Activated naive CD4-positive, alpha-beta T cell treated with anti-CD3 and anti-CD28 coated beads, Interleukin-2, amount 50 U/mL, for 72 hours (primary cell): ENCODE measurements around the gene APCDD1L. TPM values are rescaled to one million over a fixed set of nuclear protein-coding genes. Genes with fewer than 3 reads are reported as not detected.

Experiments used
- ATAC-seq, 2 donors: fragments of 150-1000 bp; cut with Tn5 transposase; 2 replicates each; pipeline ENCODE4 v1.10.0; 2021; ENCODE audit warnings: mild to moderate bottlenecking in 2 of 2, moderate library complexity in 2 of 2
- DNase-seq, 2 donors: peaks; one replicate each; pipeline ENCODE4 v3.0.0; 2021 to 2022; ENCODE audit warnings: low spot score in 2 of 2
- H3K27ac Mint-ChIP-seq, 2 donors: one replicate each; pipeline ENCODE4 v1.8.0; 2022; ENCODE audit warnings: mild to moderate bottlenecking in 2 of 2, mixed read lengths in 2 of 2
- H3K36me3 Mint-ChIP-seq, 2 donors: one replicate each; pipeline ENCODE4 v1.8.0; 2022; ENCODE audit warnings: mixed read lengths in 2 of 2
- H3K9me3 Mint-ChIP-seq, 2 donors: one replicate each; pipeline ENCODE4 v1.8.0; 2022; ENCODE audit warnings: mixed read lengths in 2 of 2
- total RNA-seq, 2 donors: library from RNA; stranded (reverse); gene quantifications; one replicate each; pipeline ENCODE4 v1.2.3, GENCODE V29; 2022

APCDD1L gene
- total RNA-seq, 2 donors from 2014 or later: not detected

GRCh38 chr20:58504566-58504965 is 10.6 kb downstream of the APCDD1L start:
- DNase-seq: no peak
- peaks cover 9 to 15% of the 10 kb centered on the region in 2 donors for H3K36me3 Mint-ChIP-seq
- peaks cover 14 to 29% of the 10 kb centered on the region in 2 donors for H3K9me3 Mint-ChIP-seq
- no peak overlapping the region for H3K27ac Mint-ChIP-seq
- no peak for ATAC-seq

- DNase-seq: no peak
- peaks cover 14 to 29% of the 10 kb centered on the region in 2 donors for H3K9me3 Mint-ChIP-seq
- H3K27ac Mint-ChIP-seq: no peak overlapping the region
Observed at GRCh38 chr20:58503668-58504067, 11.5 kb downstream of the APCDD1L start.

DNA sequence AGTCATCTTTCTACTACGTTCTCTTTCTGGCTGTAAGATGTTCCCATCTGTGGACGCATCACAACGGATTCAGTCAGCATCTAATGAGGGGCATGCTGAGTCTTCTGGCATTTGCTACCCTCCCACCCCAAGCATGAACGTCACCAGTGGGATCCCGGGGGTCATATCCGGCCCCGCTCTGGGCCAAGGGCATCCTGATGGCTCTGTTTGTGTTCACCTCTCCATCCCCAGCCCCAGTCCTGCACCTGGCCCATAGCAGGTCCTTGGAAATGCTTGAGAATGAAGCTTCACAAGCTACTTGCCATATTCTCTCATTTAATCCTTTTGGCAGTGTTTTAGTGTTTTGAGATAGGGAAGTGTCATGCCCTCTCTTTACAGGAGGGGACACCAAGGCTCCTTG is 14.9 kb downstream of the APCDD1L start:
- ATAC-seq (no peak), DNase-seq (no peak)
- peaks cover 5 to 9% of the 10 kb centered on the region in 2 donors for H3K36me3 Mint-ChIP-seq
- H3K27ac Mint-ChIP-seq: no peak overlapping the region
- H3K9me3 Mint-ChIP-seq: peaks cover 0 to 9% of the 10 kb centered on the region in 2 donors

More at GRCh38 chr20:58503668-58504067, 11.5 kb downstream of the APCDD1L start:
- no peak for ATAC-seq
- H3K36me3 Mint-ChIP-seq: peaks cover 9 to 15% of the 10 kb centered on the region in 2 donors

GRCh38 chr20:58498470-58499068 is 16.6 kb downstream of the APCDD1L start:
- H3K9me3 Mint-ChIP-seq: peaks cover 0 to 6% of the 10 kb centered on the region in 2 donors
- ATAC-seq (no peak), DNase-seq (no peak)
- H3K27ac Mint-ChIP-seq: no peak overlapping the region
- H3K36me3 Mint-ChIP-seq: peaks cover 0 to 1% of the 10 kb centered on the region in 2 donors

- ATAC-seq: no peak
- Mint-ChIP-seq H3K9me3 (peaks cover 0 to 2% of the 10 kb centered on the region in 2 donors), H3K36me3 (no peaks in the 10 kb centered on the region), H3K27ac (no peak overlapping the region)
- DNase-seq: no peak
Observed at GRCh38 chr20:58497724-58498469, 17.3 kb downstream of the APCDD1L start.

DNA sequence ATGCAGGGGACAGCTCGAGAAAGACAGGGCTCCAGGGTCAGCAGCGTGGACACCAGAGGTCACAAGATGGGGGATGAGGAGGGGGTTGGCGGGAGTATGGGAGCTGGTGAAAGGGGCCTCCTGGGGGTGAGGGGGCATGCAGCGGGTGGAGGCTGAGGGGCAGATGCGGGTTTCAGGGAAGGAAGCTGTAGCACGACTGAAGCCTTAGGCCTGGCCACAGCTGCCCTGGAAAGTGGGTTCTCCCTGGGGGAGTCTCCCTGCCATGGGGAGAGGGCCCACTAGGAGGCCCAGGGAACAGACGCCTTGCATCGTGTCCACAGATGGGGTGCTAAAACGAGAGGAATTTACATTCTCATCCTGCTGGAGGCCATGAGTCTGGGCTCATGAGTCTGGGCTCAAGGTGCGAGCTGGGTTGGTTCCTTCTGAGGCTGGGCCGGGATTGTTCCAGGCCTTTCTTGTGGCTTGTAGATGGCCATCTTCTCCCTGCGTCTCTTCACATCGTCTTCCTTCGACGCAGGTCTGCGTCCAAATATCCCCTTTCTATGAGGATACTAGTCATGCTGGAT is 18.0 kb downstream of the APCDD1L start:
- Mint-ChIP-seq H3K27ac (no peak overlapping the region), H3K36me3 (no peaks in the 10 kb centered on the region), H3K9me3 (no peaks in the 10 kb centered on the region)
- no peak for DNase-seq
- no peak for ATAC-seq

DNA sequence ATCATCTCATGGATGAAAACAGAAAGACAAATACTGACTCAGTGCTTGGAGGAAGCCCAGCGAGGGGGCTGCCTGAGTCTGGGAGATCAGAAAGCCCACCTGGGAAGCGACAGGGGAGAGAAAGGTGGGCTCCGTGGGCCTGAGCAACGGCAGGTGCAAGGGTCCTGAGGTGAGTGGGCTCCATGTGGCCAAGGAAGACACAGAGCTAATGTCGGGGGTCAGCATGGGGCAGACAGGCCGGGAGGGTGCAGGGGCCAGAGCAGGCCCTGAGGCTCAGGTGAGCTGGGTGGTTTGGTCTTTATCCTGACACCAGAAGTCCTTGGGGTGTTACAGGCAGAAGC is 18.8 kb downstream of the APCDD1L start:
- Mint-ChIP-seq H3K27ac (no peak overlapping the region), H3K36me3 (no peaks in the 10 kb centered on the region), H3K9me3 (no peaks in the 10 kb centered on the region)
- DNase-seq: no peak
- no peak for ATAC-seq

DNA sequence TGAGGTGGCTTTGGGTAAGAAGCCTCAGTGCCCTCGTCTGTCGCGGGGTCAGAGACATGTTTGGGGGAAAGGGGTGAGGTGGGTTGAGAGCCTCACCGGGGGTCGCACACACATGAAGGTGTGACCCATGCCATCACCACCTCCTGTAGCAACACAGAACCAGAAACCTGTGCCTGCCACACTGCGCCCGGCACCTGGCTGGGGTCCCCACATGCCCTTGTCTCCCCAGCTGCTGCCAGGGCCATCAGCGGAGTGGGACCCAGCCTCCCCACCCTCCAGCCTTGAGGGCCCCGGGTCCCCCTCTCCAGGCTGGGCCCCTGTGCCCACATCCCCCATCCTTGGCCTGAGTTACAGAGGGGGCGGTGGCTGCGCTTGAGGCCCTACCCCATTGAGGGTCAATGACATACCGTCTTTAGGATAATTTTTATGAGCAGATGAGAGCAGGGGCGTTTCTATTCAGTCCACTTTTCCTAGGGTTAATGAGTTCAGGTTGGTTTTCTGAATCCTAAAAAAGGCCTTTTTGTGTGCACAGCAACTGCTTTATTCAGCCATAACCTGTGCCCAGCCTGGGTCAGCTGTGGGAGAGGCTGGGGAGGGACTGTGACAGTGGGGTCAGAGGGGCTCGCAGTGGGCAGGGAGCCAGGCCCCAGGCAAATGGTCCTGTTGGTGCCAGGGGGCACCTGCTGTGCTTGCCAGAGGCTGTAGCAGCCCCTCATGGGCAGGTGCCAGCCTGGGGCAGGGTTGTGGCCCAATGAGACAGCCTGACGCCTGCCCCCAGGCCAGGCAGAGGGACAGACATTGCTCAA is 19.4 kb downstream of the APCDD1L start:
- ATAC-seq: no peak
- Mint-ChIP-seq H3K9me3 (no peaks in the 10 kb centered on the region), H3K36me3 (no peaks in the 10 kb centered on the region), H3K27ac (no peak overlapping the region)
- DNase-seq: no peak

GRCh38 chr20:58494923-58495622 is 20.1 kb downstream of the APCDD1L start:
- no peak overlapping the region for H3K27ac Mint-ChIP-seq
- ATAC-seq: no peak
- no peaks in the 10 kb centered on the region for H3K36me3 Mint-ChIP-seq
- no peaks in the 10 kb centered on the region for H3K9me3 Mint-ChIP-seq
- DNase-seq: no peak

GRCh38 chr20:58492795-58493524 is 22.2 kb downstream of the APCDD1L start:
- Mint-ChIP-seq H3K27ac (no peak overlapping the region), H3K9me3 (peaks cover 5 to 7% of the 10 kb centered on the region in 2 donors), H3K36me3 (peaks cover 8% of the 10 kb centered on the region in 2 donors)
- DNase-seq (no peak), ATAC-seq (peak in 1 of 2 donors; percentile 28)

DNA sequence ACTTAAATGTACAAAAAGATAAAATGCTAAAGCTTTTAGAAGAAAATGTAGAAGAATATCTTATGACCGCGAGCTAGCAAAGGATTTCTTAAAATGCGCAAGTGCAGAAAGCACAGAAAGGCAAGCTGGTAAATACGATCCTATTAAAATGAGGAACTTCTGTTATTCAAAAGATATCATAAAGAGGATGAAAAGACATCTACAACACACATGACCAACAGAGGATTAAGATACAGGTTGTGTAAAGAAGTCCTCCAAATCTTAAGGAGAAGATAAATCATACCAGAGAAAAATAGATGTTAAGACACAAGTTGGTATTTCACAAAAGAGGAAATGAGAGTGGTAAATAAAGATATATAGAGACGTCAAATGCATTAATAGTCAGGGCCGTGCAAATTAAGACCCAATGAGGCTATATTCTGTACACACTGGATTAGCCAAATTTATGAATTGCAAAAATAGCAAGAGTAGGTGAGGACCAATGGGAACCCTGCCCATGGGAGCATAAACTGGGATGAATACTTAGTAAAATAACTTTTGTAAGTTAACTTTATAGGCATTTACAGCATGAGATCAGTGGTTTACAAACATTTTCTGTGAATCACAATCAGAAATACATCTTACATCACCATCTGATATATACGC is 23.0 kb downstream of the APCDD1L start:
- ATAC-seq: no peak
- peaks cover 8% of the 10 kb centered on the region in 2 donors for H3K36me3 Mint-ChIP-seq
- DNase-seq: no peak
- no peak overlapping the region for H3K27ac Mint-ChIP-seq
- peaks cover 5 to 7% of the 10 kb centered on the region in 2 donors for H3K9me3 Mint-ChIP-seq

DNA sequence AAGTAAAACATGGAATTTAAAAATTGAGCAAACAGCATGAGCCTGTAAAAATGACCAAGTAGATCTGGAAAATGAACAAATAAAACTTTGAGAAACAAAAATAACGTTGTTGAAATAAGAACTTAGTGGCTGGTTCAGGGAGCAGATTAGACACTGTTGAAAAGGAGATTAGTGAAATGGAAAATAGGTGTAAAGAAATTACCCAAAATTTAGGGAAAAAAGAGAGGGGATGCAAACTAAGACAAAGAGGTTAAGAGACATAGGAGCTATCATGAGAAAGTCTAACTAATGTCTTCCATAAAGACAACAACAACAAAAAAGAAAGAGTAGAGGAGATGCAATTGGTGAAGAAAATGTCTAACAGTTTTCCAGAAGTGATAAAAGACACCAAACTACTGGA is 29.0 kb downstream of the APCDD1L start:
- Mint-ChIP-seq H3K27ac (no peak overlapping the region), H3K9me3 (peaks cover 12 to 18% of the 10 kb centered on the region in 2 donors), H3K36me3 (peaks cover 21% of the 10 kb centered on the region in 2 donors)
- ATAC-seq (no peak), DNase-seq (no peak)

DNA sequence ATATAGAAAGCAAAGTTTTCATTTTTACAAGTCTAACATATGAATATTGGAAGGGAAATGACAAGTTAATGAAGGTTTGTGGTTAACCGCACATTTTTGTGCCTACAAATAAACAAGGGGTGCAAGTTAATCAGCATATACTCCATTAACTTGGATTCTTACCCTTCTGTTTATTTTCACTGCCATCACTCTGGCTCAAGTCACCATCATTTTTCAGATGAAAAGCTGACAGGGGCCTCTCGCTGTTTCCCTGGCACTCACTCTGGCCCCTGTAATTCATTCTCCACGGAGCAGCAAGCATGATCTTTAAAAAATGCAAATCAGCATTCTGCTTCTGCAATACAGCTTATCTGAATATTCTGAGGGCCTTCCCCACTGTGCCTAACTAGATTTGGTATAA is 29.8 kb downstream of the APCDD1L start:
- H3K36me3 Mint-ChIP-seq: peaks cover 21% of the 10 kb centered on the region in 2 donors
- no peak for ATAC-seq
- H3K9me3 Mint-ChIP-seq: peaks cover 12 to 18% of the 10 kb centered on the region in 2 donors

GRCh38 chr20:58483470-58483869 is 31.7 kb downstream of the APCDD1L start:
- DNase-seq (no peak), ATAC-seq (no peak)
- peaks cover 14 to 15% of the 10 kb centered on the region in 2 donors for H3K36me3 Mint-ChIP-seq
- peaks cover 7 to 12% of the 10 kb centered on the region in 2 donors for H3K9me3 Mint-ChIP-seq
- H3K27ac Mint-ChIP-seq: no peak overlapping the region

More for the DNA sequence above, 29.8 kb downstream of the APCDD1L start:
- DNase-seq: no peak
- no peak overlapping the region for H3K27ac Mint-ChIP-seq

DNA sequence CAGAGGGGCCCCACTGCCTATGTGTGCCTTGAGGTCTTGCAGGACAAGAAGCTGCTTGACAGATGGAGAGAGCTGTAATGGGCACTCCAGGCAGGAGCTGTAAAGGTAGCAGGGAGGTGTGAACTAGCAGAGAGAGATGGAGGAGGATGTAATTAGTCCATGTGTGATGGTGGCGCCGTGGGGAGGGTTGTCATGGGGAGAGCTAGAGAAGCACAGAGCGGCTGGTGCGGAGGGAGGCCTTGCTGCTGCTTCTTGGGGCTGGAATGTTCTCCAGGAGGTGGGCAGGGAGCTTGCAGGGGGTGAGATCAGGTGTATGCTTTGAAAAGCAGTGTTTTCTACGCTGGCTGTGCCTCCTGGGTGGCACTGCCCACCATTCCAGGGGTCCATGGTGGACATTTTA is 32.1 kb downstream of the APCDD1L start:
- Mint-ChIP-seq H3K9me3 (peaks cover 6 to 11% of the 10 kb centered on the region in 2 donors), H3K27ac (no peak overlapping the region), H3K36me3 (peaks cover 13% of the 10 kb centered on the region in 2 donors)
- ATAC-seq: no peak
- DNase-seq: no peak
